SK-N-SH treated with all-trans-retinoic acid at 6 μM for 48 hours (cell line): ENCODE data around the gene IFITM2.

ENCODE experiments used
- ARNTL ChIP-seq: fragments of 450-650 bp; formaldehyde crosslinking; IDR thresholded peaks from 2 replicates; pipeline ENCODE4 v1.5.0; 2020; ENCODE audit warnings: low read depth, mild to moderate bottlenecking, moderate library complexity, borderline replicate concordance
- CREB5 ChIP-seq: fragments of 250-450 bp; sonication (Bioruptor Pico); IDR thresholded peaks from 2 replicates; pipeline ENCODE4 v1.5.1; 2020; ENCODE audit warnings: low read depth, mild to moderate bottlenecking, moderate library complexity
- ISL1 ChIP-seq: fragments of 250-450 bp; sonication (Bioruptor Pico); IDR thresholded peaks from 2 replicates; pipeline ENCODE4 v2.1.2; 2022; ENCODE audit warnings: mild to moderate bottlenecking, moderate library complexity
- PATZ1 ChIP-seq: fragments of 250-450 bp; sonication (Bioruptor Pico); IDR thresholded peaks from 2 replicates; pipeline ENCODE4 v1.8.0; 2020; ENCODE audit warnings: mild to moderate bottlenecking, moderate library complexity, borderline replicate concordance
- TOX ChIP-seq: fragments of 250-450 bp; sonication (Bioruptor Pico); IDR thresholded peaks from 2 replicates; pipeline ENCODE4 v1.8.0; 2021; ENCODE audit warnings: mild to moderate bottlenecking, moderate library complexity, borderline replicate concordance
- ZC3H10 ChIP-seq: fragments of 250-450 bp; sonication (Bioruptor Pico); IDR thresholded peaks from 2 replicates; pipeline ENCODE4 v1.5.1; 2021; ENCODE audit warnings: mild to moderate bottlenecking, moderate library complexity
- ZFP30 ChIP-seq: fragments of 450-650 bp; formaldehyde crosslinking; IDR thresholded peaks from 2 replicates; pipeline ENCODE4 v1.5.0; 2022; ENCODE audit warnings: mild to moderate bottlenecking, moderate library complexity
- ZNF70 ChIP-seq: fragments of 450-650 bp; formaldehyde crosslinking; IDR thresholded peaks from 2 replicates; pipeline ENCODE4 v1.5.0; 2020; ENCODE audit warnings: mild to moderate bottlenecking, moderate library complexity

- TF ChIP-seq ZC3H10 (CRISPR knock-in tag) (no peak), ZNF70 (CRISPR knock-in tag) (no peak), TOX (CRISPR knock-in tag) (no peak), CREB5 (CRISPR knock-in tag) (no peak), PATZ1 (CRISPR knock-in tag) (no peak), ARNTL (CRISPR knock-in tag) (no peak), ZFP30 (CRISPR knock-in tag) (no peak), ISL1 (CRISPR knock-in tag) (no peak)
These were observed 21.8 kb upstream of the IFITM2 start for GRCh38 chr11:285894-286220.
